ENCODE results near the gene PDGFC. TPM values are rescaled to one million over a fixed set of nuclear protein-coding genes. Genes with fewer than 3 reads are reported as not detected.
A peak's percentile ranks its signal among the peaks of the same experiment; 100 is the strongest.

Gene PDGFC
- total and polyA plus RNA-seq, 2 of the 13 experiments (the other 11 are each of a cell fraction or from before 2014, with no cell fraction given): 4.6 to 9.1 TPM

GRCh38 chr4:156832886-156833285 is 138.7 kb downstream of the PDGFC start:
- no peak overlapping the region for H3K4me2 ChIP-seq (ENCODE audit: low read depth, low read length)
- TF ChIP-seq CENPBD1 (CRISPR knock-in tag; IDR thresholded peaks at IDR 0.05; ENCODE audit: borderline replicate concordance, low read depth): no peak
- no peaks in the 10 kb centered on the region for H4K20me1 ChIP-seq (ENCODE audit: insufficient read depth, low read length)
- DNase-seq (ENCODE audit: low spot score): no peak
- no peak overlapping the region for H3K27ac ChIP-seq (ENCODE audit: extremely low read length, insufficient read depth, low read length)
- BruUV-seq (replicated peaks): no TSS peak
- H3K9ac ChIP-seq (ENCODE audit: insufficient read depth, low read depth, low read length): no peak overlapping the region
- H3K4me3 ChIP-seq (replicated peaks in 1 of 3; ENCODE audit: insufficient read depth in 1 of 3, low read depth in 2 of 3, low read length in 3 of 3): no peak overlapping the region
- H3K4me1 ChIP-seq (ENCODE audit: insufficient read depth, low read length): no peaks in the 10 kb centered on the region
- no peak for FAIRE-seq
- no peak overlapping the region for H2AFZ ChIP-seq (ENCODE audit: low read length)
- no peaks in the 10 kb centered on the region for H3K79me2 ChIP-seq (ENCODE audit: insufficient read depth, low read length)
- H3K36me3 ChIP-seq (replicated peaks in 1 of 2; ENCODE audit: control insufficient read depth in 1 of 2, insufficient read depth in 2 of 2, low read length in 2 of 2): no peaks in the 10 kb centered on the region
- ATAC-seq: no peak
- no peaks in the 10 kb centered on the region for H3K9me3 ChIP-seq (ENCODE audit: low read length)
- in situ Hi-C loops (cut with HindIII; ENCODE audit: extremely low pct_ligation_motif_present, low pct_unique_long_range_greater_than_20kb) (no loop called here), intact Hi-C loops (cut with micrococcal nuclease; ENCODE audit: unreplicated experiment) (no loop called here)
- H3K27me3 ChIP-seq (ENCODE audit: control insufficient read depth in 1 of 2, insufficient read depth in 2 of 2, low read length in 2 of 2): no peaks in the 10 kb centered on the region; a peak in 1 of 5 replicates
- 97% methylated on average over 3 of the region's 3 CpGs for WGBS (ENCODE audit: low lambda C conversion rate)
- ChIA-PET POLR2A (no interaction called here), CTCF (ENCODE audit: low intra/inter-chr PET ratio, low total read pairs) (no interaction called here)

- POLR2A ChIA-PET: no interaction called here
- CTCF ChIA-PET (ENCODE audit: low intra/inter-chr PET ratio, low total read pairs): no interaction called here
- intact Hi-C loops (cut with micrococcal nuclease; ENCODE audit: unreplicated experiment) (no loop called here), in situ Hi-C loops (cut with HindIII; ENCODE audit: extremely low pct_ligation_motif_present, low pct_unique_long_range_greater_than_20kb) (no loop called here)
- no peak overlapping the region for H3K27ac ChIP-seq (ENCODE audit: extremely low read length, insufficient read depth, low read length)
- no TSS peak for BruUV-seq (replicated peaks)
- DNase-seq (ENCODE audit: low spot score) (peak; percentile 1), FAIRE-seq (no peak), ATAC-seq (no peak)
- TF ChIP-seq ZNF672 (CRISPR knock-in tag; IDR thresholded peaks at IDR 0.05) (no peak), ZNF543 (CRISPR knock-in tag; IDR thresholded peaks at IDR 0.05) (no peak), ZNF652 (CRISPR knock-in tag; IDR thresholded peaks at IDR 0.05; ENCODE audit: borderline replicate concordance, low read depth) (no peak), KLF6 (CRISPR knock-in tag; IDR thresholded peaks at IDR 0.05) (no peak), NFE2L2 (IDR thresholded peaks at IDR 0.05; ENCODE audit: low read length) (no peak), ZNF205 (CRISPR knock-in tag; IDR thresholded peaks at IDR 0.05) (no peak), ZNF75D (CRISPR knock-in tag; IDR thresholded peaks at IDR 0.05; ENCODE audit: borderline replicate concordance) (no peak), ZNF460 (CRISPR knock-in tag; IDR thresholded peaks at IDR 0.05; ENCODE audit: borderline replicate concordance) (no peak), ZNF768 (CRISPR knock-in tag; IDR thresholded peaks at IDR 0.05) (no peak), NONO (IDR thresholded peaks at IDR 0.05) (no peak), NONO (CRISPR knock-in tag; conservative IDR thresholded peaks at IDR 0.05) (no peak), ZSCAN20 (CRISPR knock-in tag; IDR thresholded peaks at IDR 0.05; ENCODE audit: borderline replicate concordance) (no peak), ZNF354B (CRISPR knock-in tag; IDR thresholded peaks at IDR 0.05) (no peak), NFKBIZ (CRISPR knock-in tag; IDR thresholded peaks at IDR 0.05) (no peak), MEIS1 (CRISPR knock-in tag; IDR thresholded peaks at IDR 0.05; ENCODE audit: borderline replicate concordance) (no peak), GTF3A (CRISPR knock-in tag; conservative IDR thresholded peaks at IDR 0.05) (no peak), RXRB (CRISPR knock-in tag; IDR thresholded peaks at IDR 0.05; ENCODE audit: borderline replicate concordance) (no peak), HOXA3 (CRISPR knock-in tag; IDR thresholded peaks at IDR 0.05) (no peak)
- H4K20me1 ChIP-seq (ENCODE audit: insufficient read depth, low read length): no peaks in the 10 kb centered on the region
- H3K36me3 ChIP-seq (replicated peaks in 1 of 2; ENCODE audit: control insufficient read depth in 1 of 2, insufficient read depth in 2 of 2, low read length in 2 of 2): no peaks in the 10 kb centered on the region
- no peaks in the 10 kb centered on the region; a peak in 1 of 5 replicates for H3K27me3 ChIP-seq (ENCODE audit: control insufficient read depth in 1 of 2, insufficient read depth in 2 of 2, low read length in 2 of 2)
- no peaks in the 10 kb centered on the region for H3K79me2 ChIP-seq (ENCODE audit: insufficient read depth, low read length)
- no peak overlapping the region for H3K4me2 ChIP-seq (ENCODE audit: low read depth, low read length)
- H3K9ac ChIP-seq (ENCODE audit: insufficient read depth, low read depth, low read length): no peak overlapping the region
- H3K9me3 ChIP-seq (ENCODE audit: low read length): no peaks in the 10 kb centered on the region
- H2AFZ ChIP-seq (ENCODE audit: low read length): no peak overlapping the region
- no peaks in the 10 kb centered on the region for H3K4me1 ChIP-seq (ENCODE audit: insufficient read depth, low read length)
- WGBS (ENCODE audit: low lambda C conversion rate): 93% methylated on average over 4 of the region's 4 CpGs
- no peak overlapping the region for H3K4me3 ChIP-seq (replicated peaks in 1 of 3; ENCODE audit: insufficient read depth in 1 of 3, low read depth in 2 of 3, low read length in 3 of 3)
Observed at GRCh38 chr4:156830351-156830750, 141.2 kb downstream of the PDGFC start.

Measured in HepG2 (cell line).